ENCODE measurements around the gene MED7.

MED7 gene

DNA sequence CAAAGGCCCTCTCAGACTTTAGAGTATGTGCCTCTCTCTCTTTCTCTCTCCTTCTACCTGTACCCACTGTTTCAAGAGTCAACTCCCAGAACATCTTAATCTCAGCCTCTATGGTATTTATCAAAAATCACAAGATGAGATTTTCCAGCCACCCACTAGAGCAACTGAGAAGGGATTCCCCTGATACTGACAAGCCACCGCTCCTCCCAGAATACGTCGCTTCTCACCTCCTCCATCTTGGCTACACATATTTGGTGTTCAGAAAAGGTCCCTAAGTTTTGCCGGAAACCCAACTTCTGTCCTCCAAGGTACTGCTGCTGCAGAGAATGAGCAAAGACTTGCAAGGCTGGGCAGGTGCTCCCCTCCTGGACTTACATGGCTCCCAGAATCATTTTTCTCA lies 17.3 kb upstream of the MED7 start:
- Histone ChIP-seq H3K4me3 (ENCODE audit: low read length) (no peak overlapping the region), H3K9me3 (replicated peaks; ENCODE audit: low read length) (no peaks in the 10 kb centered on the region), H3K9ac (ENCODE audit: low read depth, low read length) (no peak overlapping the region), H3K36me3 (ENCODE audit: insufficient read depth, low read length) (no peaks in the 10 kb centered on the region), H3K27me3 (ENCODE audit: control insufficient read depth, insufficient read depth, low read length) (peaks cover 24% of the 10 kb centered on the region), H3K4me1 (ENCODE audit: control insufficient read depth, insufficient read depth, low read length) (no peaks in the 10 kb centered on the region), H3K4me2 (ENCODE audit: low read length) (no peak overlapping the region)

GRCh38 chr5:157159209-157159751 lies 16.6 kb upstream of the MED7 start:
- Histone ChIP-seq H3K4me1 (ENCODE audit: control insufficient read depth, insufficient read depth, low read length) (no peaks in the 10 kb centered on the region), H3K4me3 (ENCODE audit: low read length) (no peak overlapping the region)

DNA sequence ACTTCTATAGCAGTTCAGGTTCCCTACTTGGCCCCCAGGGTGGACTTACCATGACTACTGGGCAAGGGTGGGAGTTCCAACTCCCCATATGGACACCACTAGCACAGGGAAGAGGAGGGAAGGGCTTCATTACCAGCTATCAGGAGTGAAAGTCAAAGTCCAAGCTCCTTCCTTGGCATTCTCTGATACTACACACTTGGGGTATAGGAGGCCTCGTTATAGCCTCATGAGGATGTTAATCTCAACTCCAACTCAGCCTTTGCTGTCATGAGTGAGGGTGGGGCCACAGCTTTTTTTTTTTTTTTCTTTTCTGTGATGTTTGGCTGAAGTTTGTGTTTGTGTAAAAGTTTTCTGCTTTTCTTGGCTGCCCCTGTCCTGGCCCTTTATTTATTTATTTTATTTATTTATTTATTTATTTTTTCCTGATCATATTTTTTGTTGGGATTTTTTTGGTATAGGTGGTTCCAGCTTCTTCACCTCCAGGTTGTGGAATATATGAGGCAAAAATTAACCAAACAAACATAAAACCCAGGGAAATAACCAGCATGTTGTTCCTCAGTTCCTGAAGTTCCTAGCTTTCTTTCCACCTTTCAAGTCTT lies 14.7 kb upstream of the MED7 start:
- Histone ChIP-seq H3K4me2 (ENCODE audit: low read length) (no peak overlapping the region), H3K9me3 (replicated peaks; ENCODE audit: low read length) (no peaks in the 10 kb centered on the region), H3K4me1 (ENCODE audit: control insufficient read depth, insufficient read depth, low read length) (no peaks in the 10 kb centered on the region), H3K4me3 (ENCODE audit: low read length) (no peak overlapping the region), H3K9ac (ENCODE audit: low read depth, low read length) (no peak overlapping the region), H3K27me3 (ENCODE audit: control insufficient read depth, insufficient read depth, low read length) (peaks cover 22% of the 10 kb centered on the region), H3K36me3 (ENCODE audit: insufficient read depth, low read length) (no peaks in the 10 kb centered on the region)

More at GRCh38 chr5:157159209-157159751, 16.6 kb upstream of the MED7 start:
- Histone ChIP-seq H3K27me3 (ENCODE audit: control insufficient read depth, insufficient read depth, low read length) (peaks cover 24% of the 10 kb centered on the region), H3K36me3 (ENCODE audit: insufficient read depth, low read length) (no peaks in the 10 kb centered on the region), H3K4me2 (ENCODE audit: low read length) (no peak overlapping the region), H3K9me3 (replicated peaks; ENCODE audit: low read length) (no peaks in the 10 kb centered on the region), H3K9ac (ENCODE audit: low read depth, low read length) (no peak overlapping the region)

- H3K4me2 ChIP-seq (ENCODE audit: low read length), result no peak overlapping the region
- no peaks in the 10 kb centered on the region for H3K4me1 ChIP-seq (ENCODE audit: control insufficient read depth, insufficient read depth, low read length)
- peaks cover 11% of the 10 kb centered on the region for H3K27me3 ChIP-seq (ENCODE audit: control insufficient read depth, insufficient read depth, low read length)
- no peak overlapping the region for H3K9ac ChIP-seq (ENCODE audit: low read depth, low read length)
- no peak overlapping the region for H3K4me3 ChIP-seq (ENCODE audit: low read length)
- no peaks in the 10 kb centered on the region for H3K9me3 ChIP-seq (replicated peaks; ENCODE audit: low read length)
- no peaks in the 10 kb centered on the region for H3K36me3 ChIP-seq (ENCODE audit: insufficient read depth, low read length)
Observed at GRCh38 chr5:157155297-157155696, 12.6 kb upstream of the MED7 start.

DNA sequence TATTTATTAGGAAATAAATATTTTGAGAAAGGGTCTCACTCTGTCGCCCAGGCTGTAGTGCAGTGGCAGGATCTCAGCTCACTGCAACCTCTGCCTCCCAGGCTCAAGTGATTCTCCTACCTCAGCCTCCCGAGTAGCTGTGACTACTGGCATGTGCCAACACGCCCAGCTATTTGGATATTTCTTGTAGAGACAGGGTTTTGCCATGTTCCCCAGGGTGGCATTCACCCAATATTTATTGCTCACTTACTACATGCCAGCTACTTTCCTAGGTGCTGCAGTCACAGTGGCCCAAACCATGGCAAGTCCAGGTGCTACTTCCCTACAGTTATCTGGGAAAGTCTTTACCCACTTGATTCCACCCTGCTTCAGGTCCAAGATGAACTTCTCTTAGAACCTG lies 8.3 kb upstream of the MED7 start:
- Histone ChIP-seq H3K4me2 (ENCODE audit: low read length) (no peak overlapping the region), H3K4me1 (ENCODE audit: control insufficient read depth, insufficient read depth, low read length) (no peaks in the 10 kb centered on the region), H3K4me3 (ENCODE audit: low read length) (no peak overlapping the region), H3K9ac (ENCODE audit: low read depth, low read length) (no peak overlapping the region), H3K9me3 (replicated peaks; ENCODE audit: low read length) (no peaks in the 10 kb centered on the region), H3K27me3 (ENCODE audit: control insufficient read depth, insufficient read depth, low read length) (peaks cover 4% of the 10 kb centered on the region), H3K36me3 (ENCODE audit: insufficient read depth, low read length) (no peaks in the 10 kb centered on the region)

DNA sequence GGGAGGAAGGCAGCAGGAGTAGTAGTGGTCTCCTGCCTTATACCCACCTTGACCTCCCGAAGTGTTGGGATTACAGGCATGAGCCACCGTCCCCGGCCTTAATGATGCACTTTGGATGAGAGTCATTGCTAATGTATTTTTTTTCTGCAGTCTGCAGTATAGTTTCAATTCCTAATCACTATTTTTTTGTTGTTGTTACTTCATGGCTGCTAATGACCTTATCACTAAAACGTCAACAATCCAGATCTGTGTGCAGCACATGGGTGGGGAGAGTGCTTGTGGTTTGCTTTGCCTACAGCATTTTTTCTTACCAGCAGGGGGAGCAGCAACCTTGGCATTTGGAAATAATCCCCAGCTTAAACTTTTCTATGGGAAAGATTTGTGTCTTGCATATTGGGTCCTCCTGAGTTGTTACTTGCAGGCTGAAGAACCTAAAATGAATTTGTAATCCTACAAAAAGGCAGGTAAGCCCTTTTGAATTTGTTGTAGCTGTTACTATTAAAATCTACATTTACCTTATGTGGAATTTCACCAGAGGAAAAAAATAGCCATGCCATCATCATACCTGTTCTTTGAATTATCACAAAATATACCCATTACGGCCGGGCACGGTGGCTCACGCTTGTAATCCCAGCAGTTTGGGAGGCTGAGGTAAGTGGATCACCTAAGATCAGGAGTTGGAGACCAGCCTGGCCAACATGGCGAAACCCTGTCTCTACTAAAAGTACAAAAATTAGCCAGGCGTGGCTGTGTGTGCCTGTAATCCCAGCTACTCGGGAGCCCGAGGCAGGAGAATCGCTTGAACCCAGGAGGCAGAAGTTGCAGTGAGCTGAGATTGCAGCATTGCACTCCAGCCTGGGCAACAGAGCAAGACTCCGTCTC lies 6.3 kb upstream of the MED7 start:
- peaks cover under 1% of the 10 kb centered on the region for H3K4me1 ChIP-seq (ENCODE audit: control insufficient read depth, insufficient read depth, low read length)
- peaks cover 4% of the 10 kb centered on the region for H3K27me3 ChIP-seq (ENCODE audit: control insufficient read depth, insufficient read depth, low read length)
- H3K9me3 ChIP-seq (replicated peaks; ENCODE audit: low read length), result no peaks in the 10 kb centered on the region
- no peak overlapping the region for H3K4me3 ChIP-seq (ENCODE audit: low read length)
- no peak overlapping the region for H3K9ac ChIP-seq (ENCODE audit: low read depth, low read length)
- H3K36me3 ChIP-seq (ENCODE audit: insufficient read depth, low read length), result no peaks in the 10 kb centered on the region
- no peak overlapping the region for H3K4me2 ChIP-seq (ENCODE audit: low read length)

GRCh38 chr5:157143127-157143971 lies 684 bp upstream of the MED7 start:
- Histone ChIP-seq H3K36me3 (ENCODE audit: insufficient read depth, low read length) (peaks cover 2% of the 10 kb centered on the region), H3K4me3 (ENCODE audit: low read length) (peak overlapping the region; percentile 85), H3K9ac (ENCODE audit: low read depth, low read length) (peak overlapping the region; percentile 95), H3K27me3 (ENCODE audit: control insufficient read depth, insufficient read depth, low read length) (peaks cover 4% of the 10 kb centered on the region), H3K4me2 (ENCODE audit: low read length) (peak overlapping the region; percentile 84), H3K9me3 (replicated peaks; ENCODE audit: low read length) (no peaks in the 10 kb centered on the region), H3K4me1 (ENCODE audit: control insufficient read depth, insufficient read depth, low read length) (peaks cover 5% of the 10 kb centered on the region)

GRCh38 chr5:157137691-157138090 lies 5.0 kb downstream of the MED7 start:
- Histone ChIP-seq H3K4me1 (ENCODE audit: control insufficient read depth, insufficient read depth, low read length) (peaks cover 4% of the 10 kb centered on the region), H3K4me2 (ENCODE audit: low read length) (no peak overlapping the region), H3K36me3 (ENCODE audit: insufficient read depth, low read length) (peaks cover 15% of the 10 kb centered on the region), H3K9ac (ENCODE audit: low read depth, low read length) (no peak overlapping the region), H3K9me3 (replicated peaks; ENCODE audit: low read length) (no peaks in the 10 kb centered on the region), H3K27me3 (ENCODE audit: control insufficient read depth, insufficient read depth, low read length) (no peaks in the 10 kb centered on the region), H3K4me3 (ENCODE audit: low read length) (no peak overlapping the region)

DNA sequence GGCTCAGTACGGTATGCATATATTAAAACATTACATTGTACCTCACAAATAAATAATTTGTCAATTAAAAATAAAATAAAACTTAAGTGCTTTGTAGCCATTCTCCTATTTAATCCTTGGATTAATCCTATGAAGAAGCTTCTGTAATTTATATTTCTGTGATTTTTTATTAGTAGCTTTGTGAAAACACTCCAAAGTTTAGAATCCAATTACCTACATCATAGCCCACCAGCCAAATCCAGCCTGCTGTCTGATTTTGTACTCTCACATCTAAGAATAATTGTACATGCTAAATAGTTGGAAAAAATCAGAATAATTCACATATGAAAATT lies 10.4 kb downstream of the MED7 start:
- Histone ChIP-seq H3K4me1 (ENCODE audit: control insufficient read depth, insufficient read depth, low read length) (no peaks in the 10 kb centered on the region), H3K9ac (ENCODE audit: low read depth, low read length) (no peak overlapping the region), H3K36me3 (ENCODE audit: insufficient read depth, low read length) (peaks cover 1% of the 10 kb centered on the region), H3K27me3 (ENCODE audit: control insufficient read depth, insufficient read depth, low read length) (no peaks in the 10 kb centered on the region), H3K4me2 (ENCODE audit: low read length) (no peak overlapping the region), H3K4me3 (ENCODE audit: low read length) (no peak overlapping the region), H3K9me3 (replicated peaks; ENCODE audit: low read length) (no peaks in the 10 kb centered on the region)

DNA sequence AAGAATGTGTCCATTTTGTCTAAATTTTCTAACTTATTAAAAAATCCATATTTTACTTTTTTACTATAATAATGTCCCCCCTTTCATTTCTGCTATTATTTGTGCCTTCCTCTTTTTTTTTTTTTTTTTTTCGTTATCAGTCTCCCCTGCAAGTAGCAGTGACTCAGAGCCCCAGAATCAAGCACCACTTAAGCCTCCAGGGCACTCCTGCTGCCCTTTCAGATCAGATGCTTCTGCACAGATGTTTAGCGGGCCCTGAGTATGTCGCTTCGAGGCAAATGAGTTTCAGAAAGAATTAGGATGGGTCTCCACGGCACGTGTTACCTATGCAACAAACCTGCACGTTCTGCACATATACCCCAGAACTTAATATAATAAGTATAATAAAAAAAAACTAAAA lies 11.7 kb downstream of the MED7 start:
- Histone ChIP-seq H3K9me3 (replicated peaks; ENCODE audit: low read length) (no peaks in the 10 kb centered on the region), H3K27me3 (ENCODE audit: control insufficient read depth, insufficient read depth, low read length) (no peaks in the 10 kb centered on the region), H3K36me3 (ENCODE audit: insufficient read depth, low read length) (no peaks in the 10 kb centered on the region), H3K4me1 (ENCODE audit: control insufficient read depth, insufficient read depth, low read length) (no peaks in the 10 kb centered on the region), H3K4me3 (ENCODE audit: low read length) (no peak overlapping the region), H3K4me2 (ENCODE audit: low read length) (no peak overlapping the region), H3K9ac (ENCODE audit: low read depth, low read length) (no peak overlapping the region)

GRCh38 chr5:157121709-157122108 lies 21.0 kb downstream of the MED7 start:
- Histone ChIP-seq H3K9me3 (replicated peaks; ENCODE audit: low read length) (no peaks in the 10 kb centered on the region), H3K36me3 (ENCODE audit: insufficient read depth, low read length) (no peaks in the 10 kb centered on the region), H3K27me3 (ENCODE audit: control insufficient read depth, insufficient read depth, low read length) (no peaks in the 10 kb centered on the region), H3K9ac (ENCODE audit: low read depth, low read length) (no peak overlapping the region), H3K4me2 (ENCODE audit: low read length) (no peak overlapping the region), H3K4me3 (ENCODE audit: low read length) (no peak overlapping the region), H3K4me1 (ENCODE audit: control insufficient read depth, insufficient read depth, low read length) (no peaks in the 10 kb centered on the region)

All from skeletal muscle satellite cell (primary cell).